ENCODE measurements around the gene DEDD2.
A peak's percentile ranks its signal among the peaks of the same experiment; 100 is the strongest.

Gene DEDD2

DNA sequence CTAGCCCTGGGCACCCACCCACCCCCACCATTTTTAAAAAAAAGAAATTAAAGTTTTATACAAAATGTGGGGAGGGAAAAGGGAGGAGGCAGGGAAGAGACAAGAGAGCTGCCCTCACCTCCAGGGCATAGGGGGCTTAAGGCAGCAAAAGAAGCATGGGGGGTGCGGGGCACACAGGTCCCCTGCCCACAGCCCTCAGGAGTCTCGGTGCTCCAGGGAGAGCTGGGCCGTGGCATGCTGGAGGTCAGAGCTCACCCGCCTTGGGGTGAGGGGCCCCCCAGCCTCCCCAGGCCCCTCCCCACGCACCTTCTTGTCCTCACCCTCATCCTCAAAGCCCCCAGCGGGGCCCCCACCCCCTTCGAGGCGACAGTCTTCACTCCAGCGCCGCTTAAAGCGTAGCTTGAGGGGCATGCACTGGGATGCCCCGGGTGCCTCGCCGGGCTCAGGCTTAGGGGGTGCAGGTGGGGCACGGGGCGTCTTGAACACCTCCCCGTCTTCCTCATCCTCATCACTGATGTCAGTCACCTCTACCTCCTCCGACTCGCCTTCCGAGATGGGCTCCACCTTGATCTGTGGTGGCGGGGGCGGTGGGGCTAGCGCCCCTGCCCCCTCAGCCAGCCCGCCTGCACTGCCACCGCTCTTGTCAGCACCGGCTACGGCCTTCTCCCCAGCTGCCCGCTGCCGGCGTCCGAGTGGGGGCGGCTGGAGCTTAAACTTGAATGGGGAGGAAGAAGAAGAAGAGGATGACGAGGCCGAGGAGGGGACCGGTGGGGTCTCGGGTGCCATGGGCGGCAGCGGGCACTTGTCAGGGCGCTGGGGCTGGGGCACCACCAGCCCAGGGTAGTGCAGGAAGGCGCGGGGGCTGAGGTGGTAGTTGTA, 31.0 kb upstream of the DEDD2 start:
- no peak for DNase-seq (ENCODE audit: low spot score)

DNA sequence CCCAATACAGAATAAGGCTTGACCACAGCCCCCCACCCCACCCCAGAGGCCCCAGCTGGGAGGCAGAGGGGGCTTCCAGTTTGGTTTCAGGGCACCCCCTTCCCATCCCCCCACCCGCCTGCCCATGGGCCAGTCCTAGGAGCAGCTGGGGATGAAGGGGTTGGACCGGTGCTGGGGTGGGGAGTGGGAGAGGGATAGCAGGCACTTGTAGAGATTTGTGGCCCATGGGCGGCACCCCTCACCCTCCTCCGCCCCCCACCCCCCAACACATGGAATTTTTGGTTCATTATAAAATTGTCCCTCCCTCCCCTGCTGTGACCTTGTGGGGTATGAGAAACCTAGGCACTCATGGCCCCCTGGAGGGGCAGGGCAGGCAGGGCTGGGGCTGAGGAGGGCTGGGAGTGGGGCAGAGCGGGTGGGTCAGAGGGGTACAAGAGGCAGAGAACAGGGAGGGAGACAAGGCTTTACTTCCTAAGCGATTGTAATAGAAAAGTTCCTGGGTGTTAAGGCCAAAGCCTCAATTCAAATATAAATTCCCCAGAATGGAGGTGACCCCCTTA, 30.2 kb upstream of the DEDD2 start:
- no peak for DNase-seq (ENCODE audit: low spot score)

DNA sequence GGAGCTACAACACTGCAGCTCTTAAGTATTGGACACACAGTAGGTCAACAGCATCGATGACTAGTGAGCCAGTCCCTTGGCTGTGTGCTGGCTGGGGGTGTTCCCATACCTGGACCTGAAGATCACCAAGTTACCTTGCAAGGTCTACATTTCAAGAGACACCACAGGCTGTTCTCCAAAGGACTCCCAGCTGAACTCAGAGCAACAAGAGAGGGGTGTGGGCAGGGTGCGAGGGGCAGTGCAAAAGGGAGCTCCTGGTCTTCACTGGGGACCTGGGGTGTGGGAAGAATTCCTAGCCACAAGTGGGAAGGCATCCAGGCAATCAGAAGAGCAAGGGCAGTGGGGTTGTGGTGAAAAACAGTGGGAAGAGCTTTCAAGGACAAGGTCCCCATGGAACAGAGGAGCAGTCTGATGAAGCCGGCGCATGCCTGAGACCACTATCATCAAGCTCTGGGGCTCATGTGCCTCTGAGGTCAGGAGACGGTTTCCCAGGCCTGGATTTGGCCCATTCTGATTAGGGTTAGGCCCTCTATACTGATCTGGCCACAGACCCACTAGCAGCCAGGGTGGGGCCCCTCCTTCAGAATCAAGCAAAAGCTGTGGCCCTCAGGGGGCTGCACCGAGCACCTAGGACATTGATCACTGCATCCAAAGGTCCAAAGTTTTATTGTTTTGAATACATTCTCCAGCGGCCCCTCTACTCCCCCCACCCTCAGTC, 29.6 kb upstream of the DEDD2 start:
- DNase-seq (ENCODE audit: low spot score) = no peak

DNA sequence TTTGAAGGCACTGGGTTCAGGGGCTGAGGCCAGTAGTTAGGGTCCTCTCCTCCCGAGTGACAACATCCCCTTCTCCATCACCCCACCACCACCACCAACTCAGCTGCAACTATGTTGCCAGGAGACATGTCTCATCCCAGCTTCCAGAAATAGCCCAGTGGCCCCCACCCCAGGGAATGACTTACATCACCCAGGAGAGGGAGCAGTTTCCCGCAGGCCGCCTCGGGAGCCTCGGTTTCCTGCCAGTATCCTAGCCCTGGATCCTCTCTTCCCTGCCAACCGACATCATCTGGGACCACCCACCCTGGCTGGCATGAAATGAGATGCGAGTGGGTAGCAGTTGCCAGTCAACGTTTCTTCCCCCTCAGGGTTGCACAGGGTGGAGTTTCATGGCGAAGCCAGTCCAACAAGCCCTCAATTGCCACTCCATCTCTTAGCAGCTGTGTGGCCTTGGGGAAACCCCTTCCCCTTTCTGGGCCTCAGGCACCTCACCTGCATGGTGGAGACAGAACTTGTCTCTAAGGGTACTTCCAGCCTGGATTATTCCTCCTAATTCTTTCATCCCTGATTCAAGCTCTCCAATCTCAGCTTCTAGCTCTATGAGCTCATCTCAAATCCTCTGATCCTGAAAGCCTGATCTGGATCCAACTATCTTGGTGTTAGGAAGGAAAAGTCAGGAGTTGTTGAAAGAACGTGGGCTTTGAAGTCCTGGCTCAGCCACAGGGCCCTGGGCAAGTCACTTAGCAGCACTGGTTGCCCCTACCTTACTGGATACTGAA, 28.9 kb upstream of the DEDD2 start:
- DNase-seq (ENCODE audit: low spot score) = no peak

DNA sequence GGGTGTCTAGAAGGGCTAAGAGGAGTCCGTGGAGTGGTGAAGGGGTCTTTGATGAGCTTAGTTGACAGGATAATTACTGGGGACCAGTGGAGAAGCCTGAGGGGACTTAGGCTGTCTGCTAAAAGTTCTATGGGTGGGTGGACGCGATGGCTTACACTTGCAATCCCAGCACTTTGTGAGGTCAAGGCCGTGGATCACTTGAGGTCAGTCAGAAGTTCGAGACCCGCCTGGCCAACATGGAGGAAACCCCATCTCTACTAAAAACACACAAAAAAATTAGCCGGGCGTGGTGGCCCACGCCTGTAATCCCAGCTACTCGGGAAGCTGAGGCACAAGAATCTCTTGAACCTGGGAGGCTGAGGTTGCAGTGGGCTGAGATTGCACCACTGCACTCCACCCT, 27.8 kb upstream of the DEDD2 start:
- no peak for DNase-seq (ENCODE audit: low spot score)

DNA sequence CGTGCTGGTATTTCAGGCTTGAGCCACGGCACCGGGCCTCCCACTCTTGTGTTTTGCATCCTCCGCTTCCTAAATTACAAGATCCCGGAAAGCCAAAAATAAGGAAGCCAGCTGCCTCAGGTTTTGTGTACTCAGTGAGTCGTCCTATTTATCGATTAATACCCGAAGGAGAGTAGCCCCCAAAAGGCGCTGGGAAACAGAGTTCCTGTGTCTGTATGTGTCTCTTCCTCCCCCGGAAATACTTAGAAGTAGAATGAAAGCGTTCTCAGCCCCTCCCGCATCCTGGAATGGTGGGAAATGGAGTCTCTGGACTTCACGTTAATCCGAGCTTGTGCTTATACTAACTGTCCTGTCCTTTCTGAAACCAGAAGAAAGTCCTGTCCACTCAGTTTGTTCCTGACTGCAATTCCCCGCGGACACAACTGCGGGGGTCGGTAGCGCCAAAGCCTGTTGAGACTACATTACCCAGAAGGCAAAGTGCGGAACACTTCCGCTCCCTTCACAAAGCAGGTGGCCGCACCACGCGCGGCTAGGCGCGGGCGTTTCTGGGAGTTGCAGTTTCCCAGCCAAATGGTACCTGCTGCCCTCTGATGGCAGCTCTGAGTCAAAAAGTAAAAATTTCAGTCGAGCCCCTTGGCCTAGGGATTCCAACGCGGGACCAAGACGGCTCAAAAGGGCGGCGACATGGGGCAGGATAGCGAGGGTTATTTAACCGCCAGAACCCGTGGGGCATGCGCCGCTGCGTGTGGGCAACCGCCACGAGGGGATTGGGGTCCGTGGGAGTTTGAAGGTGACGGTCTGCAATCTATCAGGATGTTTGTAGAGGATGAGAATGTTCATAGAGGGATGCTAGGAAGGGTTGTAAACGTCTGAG, 27.1 kb upstream of the DEDD2 start:
- DNase-seq (ENCODE audit: low spot score) = peak; percentile 92

DNA sequence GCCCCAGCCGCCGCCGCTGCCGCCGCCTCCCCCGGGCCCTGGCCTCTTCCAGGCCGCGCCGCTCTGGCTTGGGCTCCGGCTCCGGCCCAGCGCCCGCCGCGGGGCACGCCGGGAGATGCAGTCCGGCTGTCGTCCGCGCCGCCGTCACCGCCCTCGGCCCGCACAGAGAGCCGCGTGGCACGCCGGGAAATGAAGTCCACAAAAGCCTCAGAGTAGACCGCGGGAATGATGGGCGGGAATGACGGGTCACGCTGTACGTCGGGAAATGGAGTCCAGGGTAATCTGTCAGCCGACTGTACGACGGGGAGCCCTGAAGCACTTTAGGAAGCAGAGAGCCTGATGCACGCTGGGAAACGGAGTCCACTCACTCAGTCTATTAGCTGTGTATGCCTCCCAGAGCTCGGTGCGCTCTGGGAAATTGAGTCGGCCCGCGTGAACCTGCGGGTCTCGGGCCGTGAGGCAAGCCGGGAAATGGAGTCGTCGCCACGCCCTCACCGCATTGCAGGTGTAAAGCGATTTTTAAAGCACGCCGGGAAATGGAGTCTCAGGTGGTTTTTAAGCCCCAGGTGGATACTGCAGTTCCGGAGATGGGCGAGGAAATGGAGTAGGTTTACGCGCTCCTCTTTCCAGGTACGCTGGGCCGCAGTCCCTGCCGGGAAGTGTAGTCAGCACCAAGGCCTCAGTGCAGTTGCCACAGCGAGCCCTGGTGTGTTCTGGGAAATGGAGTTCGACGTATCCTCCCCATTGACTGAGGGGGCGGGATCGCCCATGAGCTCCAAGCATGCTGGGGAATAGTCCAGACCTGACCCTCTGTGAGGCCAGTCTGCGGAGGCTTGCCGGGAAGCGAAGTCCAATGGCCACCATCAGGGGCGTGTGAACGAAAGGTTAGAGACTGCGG, 25.3 kb upstream of the DEDD2 start, which contains the start of gene GSK3A:
Gene GSK3A, minus strand, starts transcription at position 91 of the 898 bp plus-strand sequence. CDS start 137 bp downstream, outside the sequence.
- peak; percentile 96 for DNase-seq (ENCODE audit: low spot score)

DNA sequence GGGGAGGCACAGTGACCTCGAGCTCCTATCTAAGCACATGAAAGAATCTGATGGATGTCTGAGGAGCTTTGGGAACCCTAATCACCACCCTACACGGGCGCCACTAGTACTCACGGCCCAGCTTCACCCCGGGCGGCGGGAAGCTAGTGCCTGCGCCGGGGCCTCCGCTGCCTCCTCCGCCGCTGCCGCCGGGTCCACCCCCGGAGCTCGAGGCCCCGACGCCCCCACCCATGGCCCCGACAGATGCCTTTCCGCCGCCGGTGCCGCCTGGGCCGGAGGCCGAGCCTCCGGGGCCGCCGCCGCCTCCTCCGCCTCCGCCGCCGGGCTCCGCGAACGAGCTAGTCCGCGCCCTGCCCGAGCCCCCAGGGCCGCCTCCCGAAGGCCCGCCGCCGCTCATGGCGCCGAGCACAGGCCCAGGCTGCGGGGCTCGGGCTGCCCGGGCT, 24.6 kb upstream of the DEDD2 start:
- no peak for DNase-seq (ENCODE audit: low spot score)

DNA sequence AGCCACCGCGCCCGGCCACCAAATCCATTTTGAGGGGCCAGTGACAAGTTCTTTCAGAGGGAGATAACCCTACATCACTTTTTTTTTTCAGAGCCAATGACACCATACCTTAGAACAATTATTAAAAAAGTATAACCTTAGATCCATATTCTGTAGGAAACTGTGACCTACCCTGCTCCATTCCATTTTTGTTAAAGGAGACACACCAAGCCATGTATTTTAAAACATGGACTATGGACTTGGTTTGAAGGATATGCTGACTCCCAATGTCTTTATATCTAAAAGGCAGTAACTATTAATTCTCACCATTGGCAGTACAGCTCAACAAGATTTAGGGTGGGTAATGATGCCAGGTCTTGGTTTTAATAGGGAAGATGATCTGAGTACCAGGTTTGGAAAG, 23.8 kb upstream of the DEDD2 start:
- DNase-seq (ENCODE audit: low spot score) = no peak

DNA sequence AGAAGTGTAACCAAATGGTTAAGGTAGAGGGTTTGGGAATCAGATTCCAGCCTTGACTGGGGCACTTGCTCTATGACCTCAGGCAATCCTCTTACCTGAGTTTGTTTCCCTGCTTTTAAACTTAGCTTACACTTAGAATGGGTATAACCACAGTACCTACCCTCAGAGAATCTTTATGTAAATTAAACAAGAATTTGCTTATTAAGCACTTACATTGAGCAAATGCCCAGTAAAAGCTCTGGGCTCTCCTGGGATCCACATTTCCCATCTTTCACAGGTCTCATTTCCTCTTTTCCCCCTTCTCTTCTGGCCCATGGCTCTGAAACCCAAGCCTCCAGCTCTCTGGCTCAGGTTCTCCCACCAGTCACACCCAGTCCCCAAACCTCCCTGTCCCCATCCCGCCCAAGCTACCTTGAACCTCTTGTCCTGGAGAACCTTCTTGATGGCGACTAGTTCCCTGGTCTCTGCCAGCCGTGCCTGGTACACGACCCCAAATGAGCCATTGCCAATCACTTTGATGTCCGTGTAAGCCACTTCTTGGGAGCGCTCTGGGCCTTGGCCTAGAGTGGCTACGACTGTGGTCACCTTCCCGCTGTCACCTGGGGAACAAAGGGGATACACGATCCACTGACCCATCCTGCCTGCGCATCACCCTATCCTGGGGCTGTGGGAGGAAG, 22.2 kb upstream of the DEDD2 start:
- no peak for DNase-seq (ENCODE audit: low spot score)

DNA sequence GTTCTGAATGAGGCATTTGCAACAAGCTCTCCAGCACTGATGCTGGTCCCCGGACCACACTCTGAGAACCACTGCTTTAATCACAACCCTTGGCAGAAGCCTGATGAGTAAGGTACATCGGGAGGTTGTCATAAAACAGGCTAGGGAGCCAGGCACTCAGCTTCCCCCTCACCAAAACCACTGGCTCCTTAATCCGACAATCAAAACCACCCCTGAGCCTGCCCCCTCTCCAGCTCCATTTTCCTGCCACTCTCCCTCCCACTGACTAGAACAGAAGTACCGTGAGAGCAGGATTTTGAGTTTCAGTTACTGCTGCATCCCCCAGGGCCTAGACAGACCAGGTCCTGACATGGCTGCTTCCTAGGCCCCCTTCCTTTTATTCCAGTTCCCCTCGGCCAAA, 17.7 kb upstream of the DEDD2 start:
- DNase-seq (ENCODE audit: low spot score) = no peak

DNA sequence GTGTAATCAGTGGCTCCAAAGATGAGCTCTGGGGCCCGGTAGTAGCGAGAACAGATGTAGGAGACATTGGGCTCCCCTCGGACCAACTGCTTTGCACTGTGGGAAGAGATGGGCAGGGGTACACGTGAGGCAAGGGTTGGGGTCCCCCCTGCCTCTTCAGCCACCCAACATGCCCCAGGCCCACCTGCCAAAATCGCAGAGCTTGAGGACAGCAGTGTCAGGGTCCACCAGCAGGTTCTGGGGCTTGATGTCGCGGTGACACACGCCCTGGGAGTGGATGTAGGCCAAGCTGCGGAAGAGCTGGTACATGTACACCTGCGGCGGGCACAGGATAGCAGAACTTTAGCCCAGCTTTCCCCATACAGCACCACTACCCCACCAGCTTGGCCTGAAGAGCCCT, 16.9 kb upstream of the DEDD2 start:
- DNase-seq (ENCODE audit: low spot score) = no peak

DNA sequence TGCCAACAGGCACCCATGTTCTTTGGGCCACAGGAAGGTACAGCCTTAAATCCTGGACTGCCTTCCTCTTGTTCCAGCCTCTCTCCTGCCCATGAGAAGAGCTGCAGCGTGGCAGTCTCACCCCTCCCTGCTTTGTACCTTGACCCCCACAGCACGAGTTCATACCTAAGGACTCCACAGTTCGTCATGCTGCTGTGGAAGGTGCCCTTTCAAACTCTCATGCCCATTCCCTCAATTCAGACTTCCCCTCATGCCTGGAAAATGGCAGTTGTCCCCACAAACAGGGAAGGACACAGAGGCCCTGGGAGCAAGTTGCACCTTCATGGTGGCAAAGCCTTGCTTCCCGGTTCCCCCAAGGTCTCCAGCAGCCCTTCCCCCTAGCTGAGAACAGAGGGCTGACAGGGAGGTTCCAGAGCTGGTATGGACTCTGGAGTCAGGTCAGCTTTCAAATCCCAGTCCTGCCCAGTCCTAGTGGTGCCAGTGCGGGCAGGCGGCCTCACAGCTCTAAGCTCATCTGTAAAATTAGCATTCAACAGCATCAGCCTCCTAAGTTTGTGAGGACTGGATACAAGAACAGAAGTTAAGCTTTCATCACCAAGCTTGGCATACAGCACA, 16.3 kb upstream of the DEDD2 start:
- DNase-seq (ENCODE audit: low spot score) = no peak

DNA sequence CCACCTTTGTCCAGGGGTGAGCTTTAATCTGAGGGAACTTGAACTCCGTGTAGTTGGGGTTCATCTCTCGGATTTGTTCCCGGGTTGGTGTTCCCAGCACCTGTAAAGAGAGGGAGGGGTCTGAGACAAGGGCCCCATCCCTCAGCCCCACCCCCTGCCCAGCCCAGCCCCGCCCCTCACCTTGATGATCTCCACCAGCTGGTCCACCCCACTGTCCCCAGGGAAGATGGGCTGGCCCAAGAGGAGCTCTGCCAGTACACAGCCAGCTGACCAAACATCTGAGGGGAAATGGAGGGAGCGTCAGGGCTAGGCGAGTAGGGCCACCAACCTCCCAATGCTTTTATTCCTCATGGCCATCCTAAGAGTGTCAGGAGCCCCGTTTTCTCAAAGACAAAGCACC, 15.6 kb upstream of the DEDD2 start:
- no peak for DNase-seq (ENCODE audit: low spot score)

DNA sequence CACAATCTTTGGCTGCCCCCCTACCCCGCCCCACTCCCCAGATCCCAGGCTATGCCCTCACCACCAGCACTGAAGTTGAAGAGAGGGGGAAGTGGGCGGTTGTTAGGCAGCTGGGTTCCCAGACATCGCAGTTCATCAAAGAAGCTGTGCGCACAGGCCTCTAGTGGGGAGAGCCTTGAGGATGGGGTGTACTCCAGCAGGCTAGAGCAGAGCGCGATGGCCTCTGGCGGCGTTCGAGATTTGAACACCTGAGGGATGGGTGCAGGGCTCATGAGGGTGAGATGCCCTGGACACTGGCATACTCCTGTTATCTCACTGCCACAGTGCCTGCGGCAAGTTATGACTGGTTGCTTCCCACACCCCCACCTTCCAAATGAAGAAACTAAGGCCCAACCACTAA, 15.0 kb upstream of the DEDD2 start:
- no peak for DNase-seq (ENCODE audit: low spot score)

DNA sequence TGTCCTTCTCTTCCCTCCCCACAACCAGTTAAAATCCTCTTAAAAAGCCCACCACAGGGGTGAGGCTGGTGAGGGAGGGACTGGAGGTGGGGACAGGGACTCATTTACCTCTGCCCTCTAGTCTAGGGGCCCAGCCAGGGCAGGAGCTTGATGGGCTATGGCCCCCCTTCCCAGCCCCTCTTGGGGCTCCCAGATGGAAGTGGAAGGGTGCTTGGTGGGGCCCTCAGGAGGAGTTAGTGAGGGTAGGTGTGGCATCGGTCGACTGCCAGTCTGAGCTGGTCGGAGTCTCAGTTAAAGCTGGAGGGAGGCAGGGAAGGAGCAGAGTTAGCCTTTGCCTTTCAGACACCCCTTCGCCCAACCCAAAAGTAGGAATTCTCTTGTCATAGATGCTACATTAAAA, 13.1 kb upstream of the DEDD2 start:
- no peak for DNase-seq (ENCODE audit: low spot score)

DNA sequence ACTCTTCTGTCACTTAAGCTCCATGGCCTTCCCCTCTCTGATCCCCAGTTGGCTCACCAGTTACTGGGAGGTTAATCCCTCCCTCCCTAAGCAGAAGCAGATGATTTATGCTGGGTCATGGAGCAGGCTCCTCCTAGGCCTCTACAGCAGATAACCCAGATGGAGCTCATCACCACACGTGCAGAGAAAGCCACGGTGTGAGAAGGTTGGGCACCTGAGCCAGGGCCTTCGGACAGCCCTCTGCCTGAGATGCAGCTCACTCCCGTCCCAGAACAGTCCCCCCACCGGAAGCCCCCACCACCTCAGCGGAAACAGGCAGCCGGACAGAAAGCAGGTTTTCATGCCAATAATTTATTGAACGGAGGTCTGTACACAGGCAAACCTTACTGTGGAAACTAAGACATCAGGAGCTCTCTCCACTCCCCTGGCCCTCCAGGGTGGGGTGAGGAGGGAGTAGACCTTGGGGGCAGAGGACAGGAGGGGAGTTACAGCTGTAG, 12.4 kb upstream of the DEDD2 start:
- no peak for DNase-seq (ENCODE audit: low spot score)

DNA sequence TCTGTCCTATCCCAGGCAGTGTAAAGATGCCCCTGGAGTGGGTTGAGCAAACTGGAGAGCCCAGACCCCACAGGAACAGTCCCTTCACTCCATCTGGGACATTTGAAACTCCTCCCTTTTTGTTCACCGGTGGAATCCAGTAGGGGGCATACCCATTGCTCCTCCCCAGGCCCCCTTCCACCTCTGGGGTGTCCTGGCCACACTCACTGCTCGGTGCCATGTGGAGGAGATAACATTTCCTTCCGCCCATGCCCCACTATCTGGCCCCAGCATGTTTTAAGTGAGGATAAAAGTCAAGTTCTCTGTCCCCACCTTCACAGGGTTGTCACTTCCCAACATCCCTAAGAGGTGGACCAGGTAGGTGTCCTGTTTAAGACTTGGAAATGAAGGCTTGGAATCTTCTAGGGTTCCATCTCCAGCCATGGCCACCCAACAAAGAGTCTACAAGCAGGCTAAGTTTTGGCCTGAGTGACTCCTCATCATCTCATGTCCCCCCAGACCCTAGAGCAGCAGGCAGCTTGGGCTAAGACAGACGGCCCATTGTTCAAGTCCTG, 11.9 kb upstream of the DEDD2 start:
- no peak for DNase-seq (ENCODE audit: low spot score)

DNA sequence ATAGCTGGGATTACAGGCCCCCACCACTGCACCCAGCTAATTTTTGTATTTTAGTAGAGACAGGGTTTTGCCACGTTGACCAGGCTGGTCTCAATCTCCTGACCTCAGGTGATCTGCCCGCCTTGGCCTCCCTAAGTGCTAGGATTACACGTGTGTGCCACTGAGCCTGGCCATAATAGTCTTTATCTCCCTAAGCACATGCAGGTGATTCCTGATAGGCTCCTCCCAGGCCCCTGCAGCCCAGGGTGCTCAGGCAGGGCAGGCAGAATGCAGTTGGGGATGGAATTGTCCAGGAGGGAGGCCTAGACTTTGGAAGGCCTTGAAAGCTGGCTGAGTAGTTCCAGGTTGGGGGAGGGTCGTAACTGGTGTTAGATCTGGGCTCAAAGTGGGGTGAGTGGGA, 11.2 kb upstream of the DEDD2 start:
- no peak for DNase-seq (ENCODE audit: low spot score)
